ENCODE data around the gene BCL2A1.
"Not testable (repeated sequence)": the region's sequence is repeated elsewhere in the genome, so short reads cannot be mapped to it uniquely, and the experiment has no call there.

Gene BCL2A1

DNA sequence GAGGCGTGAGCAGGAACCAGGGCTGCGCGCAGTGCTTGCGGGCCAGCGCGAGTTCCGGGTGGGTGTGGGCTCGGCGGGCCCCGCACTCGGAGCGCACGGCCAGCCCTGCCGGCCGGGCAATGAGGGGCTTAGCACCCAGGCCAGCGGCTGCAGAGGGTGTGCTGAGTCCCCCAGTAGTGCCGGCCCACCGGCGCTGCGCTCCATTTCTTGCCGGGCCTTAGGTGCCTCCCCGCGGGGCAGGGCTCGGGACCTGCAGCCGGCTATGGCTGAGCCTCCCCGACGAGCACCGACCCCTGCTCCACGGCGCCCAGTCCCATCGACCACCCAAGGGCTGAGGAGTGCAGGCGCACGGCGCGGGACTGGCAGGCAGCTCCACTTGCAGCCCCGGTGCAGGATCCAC lies 44.9 kb downstream of the BCL2A1 start:
- not testable (repeated sequence) for DNase-seq (ENCODE audit: low read depth in 2 of 3, low spot score in 1 of 3)

DNA sequence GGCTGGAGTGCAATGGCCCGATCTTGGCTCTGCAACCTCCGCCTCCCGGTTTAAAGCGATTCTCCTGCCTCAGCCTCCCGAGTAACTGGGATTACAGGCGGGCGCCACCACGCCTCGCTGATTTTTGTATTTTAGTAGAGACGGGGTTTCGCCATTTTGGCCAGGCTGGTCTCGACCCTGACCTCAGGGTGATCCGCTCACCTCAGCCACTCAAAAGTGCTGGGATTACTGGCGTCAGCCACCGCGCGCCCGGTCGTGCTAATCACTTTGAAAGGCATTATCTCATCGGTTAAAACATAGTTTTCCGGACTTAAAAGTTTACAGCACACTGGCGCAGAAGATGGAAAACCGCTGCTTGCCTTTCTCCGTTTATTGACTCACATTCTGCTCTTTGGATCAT lies 46.6 kb downstream of the BCL2A1 start:
- DNase-seq (ENCODE audit: low read depth in 2 of 3, low spot score in 1 of 3): no peak

DNA sequence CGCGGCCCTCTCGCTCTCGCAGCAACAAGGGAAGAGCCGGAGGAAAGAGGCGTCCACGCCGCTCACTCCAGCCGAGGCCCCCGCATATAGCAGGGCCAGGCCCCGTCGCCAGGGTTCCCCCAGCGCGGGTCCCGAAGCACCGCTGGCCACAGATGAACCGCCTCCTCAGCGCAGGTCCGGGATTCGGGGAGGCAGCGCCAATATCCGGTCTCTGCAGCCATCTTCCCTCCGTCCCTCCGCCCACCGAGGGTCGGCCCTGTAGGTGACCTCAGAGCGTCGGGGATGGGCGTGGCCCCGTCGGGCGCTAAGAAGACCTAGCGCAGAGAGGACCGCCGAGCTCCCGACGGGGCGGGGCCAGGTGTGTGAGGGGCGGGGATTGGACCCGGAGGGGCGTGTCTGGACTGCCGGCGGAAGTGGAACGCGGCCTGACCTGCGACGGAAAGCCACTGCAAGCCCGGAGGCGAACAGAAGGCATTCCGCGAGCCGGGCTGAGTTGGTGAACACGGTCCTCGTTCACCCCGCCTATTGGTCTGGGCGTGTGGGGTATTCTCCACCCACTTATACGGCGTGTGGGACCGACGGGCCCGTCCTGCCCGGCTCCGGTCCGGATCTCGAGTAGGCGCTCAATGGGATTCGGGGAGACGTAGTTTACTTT lies 47.4 kb downstream of the BCL2A1 start:
- peak; percentile 98 to 100 (median 98) for DNase-seq (ENCODE audit: low read depth in 2 of 3, low spot score in 1 of 3)

DNA sequence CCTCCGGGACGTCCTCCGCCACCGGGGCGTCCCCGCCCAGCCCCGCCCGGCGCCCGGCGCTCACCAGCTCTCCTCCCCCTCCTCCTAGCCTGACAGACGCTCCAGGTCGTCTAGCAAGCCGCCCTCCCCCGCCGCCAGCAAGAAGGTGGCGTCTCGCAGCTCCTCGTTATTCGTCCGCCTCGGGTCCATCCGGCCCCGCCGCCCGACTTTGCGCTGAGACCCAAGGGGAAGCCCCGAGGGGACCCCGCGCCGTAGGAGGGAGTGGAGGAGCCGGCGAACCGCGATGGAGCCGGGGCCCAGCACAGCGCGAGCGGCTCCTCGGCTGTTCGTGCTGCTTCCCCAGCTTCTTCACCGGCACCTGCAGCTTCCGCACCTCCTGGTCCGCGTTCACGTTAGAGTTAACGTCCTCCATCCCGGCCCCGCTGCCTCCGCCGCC lies 47.9 kb downstream of the BCL2A1 start:
- DNase-seq (ENCODE audit: low read depth in 2 of 3, low spot score in 1 of 3): peak; percentile 48 to 63 (median 60)

DNA sequence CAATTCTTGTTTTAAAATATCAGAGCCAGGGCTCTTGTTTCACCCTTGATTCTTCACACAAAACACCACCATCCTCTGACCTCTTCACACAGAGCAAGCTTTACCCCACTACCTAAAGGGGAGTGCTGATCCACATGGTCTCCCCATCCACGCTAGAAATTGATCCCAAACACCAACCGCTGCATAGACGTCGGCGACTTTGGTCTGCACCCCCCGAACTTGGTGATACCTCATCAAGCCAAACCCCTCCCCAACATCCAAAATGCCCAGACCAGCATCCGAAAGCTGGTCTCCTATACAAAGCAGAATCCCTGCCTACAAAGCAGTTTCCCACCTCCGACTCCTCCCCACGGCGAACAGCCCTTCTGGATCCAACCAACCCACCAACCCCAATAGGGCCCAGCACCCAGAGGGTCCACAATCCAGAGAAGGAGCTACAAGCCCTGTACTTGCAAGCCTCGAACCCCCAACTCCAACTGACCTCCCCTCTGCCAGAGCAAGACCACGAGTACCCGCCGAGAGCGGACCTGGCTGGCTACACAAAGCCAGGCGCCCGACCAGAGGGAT lies 48.4 kb downstream of the BCL2A1 start:
- DNase-seq (ENCODE audit: low read depth in 2 of 3, low spot score in 1 of 3): no peak

DNA sequence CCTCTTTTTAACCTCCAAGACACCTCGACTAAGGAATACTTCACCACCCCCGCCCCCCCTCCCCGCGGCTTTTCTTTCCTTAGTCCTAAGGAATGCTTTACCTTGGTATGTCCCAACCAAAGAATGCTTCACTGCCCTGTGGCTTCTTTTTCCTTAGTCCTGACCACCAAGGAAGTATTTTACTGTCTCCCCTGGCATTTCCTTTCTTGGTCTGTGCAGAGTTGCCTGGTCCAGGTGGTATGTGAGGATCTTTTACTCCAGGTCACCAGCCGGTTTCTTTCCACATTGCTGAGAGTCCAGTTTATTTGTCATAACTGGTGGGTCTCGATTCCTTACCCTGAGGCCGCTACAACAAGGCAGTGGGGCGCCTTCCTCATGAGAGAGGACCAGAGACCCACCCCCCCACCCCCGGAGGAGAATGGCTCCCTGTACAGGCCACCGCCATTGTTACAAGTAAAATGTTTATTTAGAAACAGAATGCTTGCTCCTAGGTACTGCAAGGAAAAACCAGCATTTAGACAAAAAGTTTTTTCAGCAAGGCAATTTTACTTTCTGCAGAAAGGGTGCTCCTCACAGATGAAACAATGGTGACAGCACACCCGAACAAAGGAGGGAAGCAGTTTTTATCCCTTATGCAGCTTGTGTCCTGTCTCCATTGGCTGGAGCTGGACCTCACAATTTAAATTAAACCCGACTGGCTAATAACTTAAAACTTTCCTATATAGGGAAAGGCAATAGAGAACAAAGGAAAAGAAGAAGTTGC lies 51.1 kb downstream of the BCL2A1 start:
- no peak for DNase-seq (ENCODE audit: low read depth in 2 of 3, low spot score in 1 of 3)

DNA sequence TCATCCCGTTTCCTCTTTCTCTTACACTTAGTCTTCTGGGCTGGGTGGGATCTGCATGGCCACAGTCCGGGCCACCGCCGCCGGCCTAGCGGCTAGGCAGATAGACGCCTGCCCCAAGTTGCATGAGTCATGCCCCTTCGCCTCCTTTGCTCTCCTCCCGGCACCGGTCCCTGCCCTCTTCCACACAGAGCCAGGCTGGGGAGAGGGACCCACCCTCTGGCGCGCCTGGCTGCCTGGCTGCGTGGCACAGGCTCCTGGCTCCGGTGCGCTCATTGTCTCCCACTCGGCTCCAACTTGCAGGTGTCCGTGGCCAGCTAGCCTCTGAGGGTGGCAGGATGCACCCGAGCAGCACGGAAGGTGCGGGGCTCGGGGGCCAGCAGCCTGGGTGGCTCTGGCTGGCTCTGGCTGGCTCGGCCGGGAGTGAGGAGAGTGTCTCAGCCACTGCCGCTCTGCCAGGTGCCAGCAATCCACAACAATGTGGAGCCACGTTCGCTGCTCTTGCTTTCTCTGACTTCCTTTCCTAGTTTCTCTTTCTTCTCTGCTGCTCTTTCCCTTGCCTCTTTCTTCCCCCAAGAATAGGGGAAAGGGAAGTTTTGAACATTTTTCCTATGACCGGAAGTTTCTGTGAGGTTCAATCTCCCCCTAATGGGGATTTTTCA lies 51.8 kb downstream of the BCL2A1 start:
- DNase-seq (ENCODE audit: low read depth in 2 of 3, low spot score in 1 of 3): no peak

DNA sequence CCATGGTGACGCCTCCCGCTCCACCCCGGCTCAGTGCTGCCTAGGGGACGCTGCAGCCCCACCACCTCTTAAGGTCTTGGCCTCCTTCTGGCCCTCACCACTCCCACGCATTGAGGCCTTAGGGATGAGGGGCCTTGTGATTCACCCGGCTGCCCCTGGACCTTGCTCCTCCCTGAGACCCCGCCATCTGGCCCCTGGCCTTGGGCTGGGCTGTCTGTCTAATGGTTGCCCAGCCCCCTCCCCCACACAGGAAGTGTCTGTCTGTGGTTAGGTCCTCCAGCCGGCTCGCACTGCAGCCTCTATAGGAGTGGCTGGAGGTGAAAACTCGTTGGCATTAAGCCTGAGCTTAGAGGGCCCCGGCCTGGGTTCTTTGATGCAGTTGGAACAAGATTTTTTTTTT lies 52.7 kb downstream of the BCL2A1 start:
- DNase-seq (ENCODE audit: low read depth in 2 of 3, low spot score in 1 of 3): no peak

DNA sequence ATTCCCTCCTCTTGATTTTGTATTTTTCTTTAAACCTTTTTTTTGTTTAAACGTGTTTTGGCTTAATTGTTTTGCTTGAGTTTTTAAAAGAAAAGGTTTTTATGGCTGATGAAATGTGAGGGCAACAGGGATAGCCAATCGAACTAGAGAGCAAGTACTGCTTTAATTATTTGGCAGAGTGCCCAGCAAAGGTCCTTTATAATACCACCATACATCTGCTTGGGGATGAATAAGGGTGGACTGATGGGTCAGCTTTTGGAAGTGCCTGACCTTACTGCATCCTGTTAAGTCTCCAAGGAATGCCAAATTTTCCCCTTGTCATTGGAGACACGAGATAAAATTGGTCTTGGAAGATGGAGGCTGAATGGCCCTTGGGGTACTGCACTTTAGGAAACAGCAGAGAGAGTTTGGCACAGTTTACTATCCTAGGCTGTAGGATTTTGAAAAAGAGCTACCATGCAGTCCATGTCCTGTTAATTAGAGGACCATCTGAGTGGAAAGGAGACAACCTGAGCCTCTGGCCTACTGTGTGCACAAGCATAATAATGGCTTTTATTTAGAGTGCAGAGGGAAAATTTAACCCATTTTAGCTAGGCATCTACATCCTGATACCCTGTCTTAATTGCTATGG lies 54.4 kb downstream of the BCL2A1 start:
- no peak for DNase-seq (ENCODE audit: low read depth in 2 of 3, low spot score in 1 of 3)

DNA sequence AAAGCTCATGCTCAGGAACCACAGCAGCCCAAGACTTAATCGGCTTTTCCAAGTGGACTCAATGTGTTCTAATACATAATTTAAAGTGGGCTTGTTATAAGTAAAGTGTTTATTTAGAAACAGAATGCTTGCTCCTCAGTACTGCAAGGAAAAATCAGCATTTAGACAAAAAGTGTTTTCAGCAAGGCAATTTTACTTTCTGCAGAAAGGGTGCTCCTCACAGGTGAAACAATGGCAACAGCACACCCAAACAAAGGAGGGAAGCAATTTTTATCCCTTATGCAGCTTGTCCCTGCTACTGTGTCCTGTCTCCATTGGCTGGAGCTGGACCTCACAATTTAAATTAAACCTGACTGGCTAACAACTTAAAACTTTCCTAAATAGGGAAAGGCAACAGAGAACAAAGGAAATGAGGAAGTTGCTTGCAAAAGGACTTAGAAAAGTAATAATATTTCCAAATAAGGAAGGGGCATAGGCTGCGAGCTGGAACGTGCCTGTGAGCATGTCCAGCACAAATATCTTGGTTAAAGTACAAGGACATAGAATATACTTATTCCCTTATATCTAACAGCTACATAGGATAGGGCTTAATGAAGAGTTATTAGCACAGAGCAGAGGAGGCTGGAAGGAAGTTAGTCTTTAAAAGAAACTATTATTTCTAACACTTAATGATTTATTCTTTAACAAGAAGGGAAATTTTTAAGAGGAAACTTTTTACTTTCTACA lies 55.1 kb downstream of the BCL2A1 start:
- not testable (repeated sequence) for DNase-seq (ENCODE audit: low read depth in 2 of 3, low spot score in 1 of 3)

DNA sequence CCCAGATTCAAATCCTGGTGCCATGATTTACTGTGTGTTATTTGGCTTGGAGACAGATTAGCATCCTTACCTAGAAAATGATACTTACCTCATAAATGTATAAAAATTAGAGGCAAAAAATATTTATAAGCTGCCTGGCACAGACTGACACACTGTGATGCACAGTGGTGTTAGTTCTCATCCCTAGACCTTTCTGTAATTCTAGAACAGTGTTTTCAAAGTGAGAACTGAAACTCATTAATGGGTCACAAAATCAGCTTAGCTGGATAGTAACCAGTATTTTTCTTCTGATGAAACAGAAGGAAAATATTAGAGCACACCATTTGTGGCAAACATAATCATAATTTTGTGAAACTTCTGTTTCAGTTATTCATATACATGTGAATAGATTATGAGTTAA lies 56.3 kb downstream of the BCL2A1 start:
- no peak for DNase-seq (ENCODE audit: low read depth in 2 of 3, low spot score in 1 of 3)
